HG03575 (cell line): ENCODE results near the gene UBL7.
"Not testable (repeated sequence)": the region's sequence is repeated elsewhere in the genome, so short reads cannot be mapped to it uniquely, and the experiment has no call there.

ENCODE experiments used
- ATAC-seq: cut with Tn5 transposase; IDR thresholded peaks from one replicate; pipeline ENCODE4 v1.9.1; 2021; ENCODE audit not compliant: unreplicated experiment, insufficient number of reproducible peaks, low FRiP score; ENCODE audit errors: extremely low read depth

The UBL7 gene

DNA sequence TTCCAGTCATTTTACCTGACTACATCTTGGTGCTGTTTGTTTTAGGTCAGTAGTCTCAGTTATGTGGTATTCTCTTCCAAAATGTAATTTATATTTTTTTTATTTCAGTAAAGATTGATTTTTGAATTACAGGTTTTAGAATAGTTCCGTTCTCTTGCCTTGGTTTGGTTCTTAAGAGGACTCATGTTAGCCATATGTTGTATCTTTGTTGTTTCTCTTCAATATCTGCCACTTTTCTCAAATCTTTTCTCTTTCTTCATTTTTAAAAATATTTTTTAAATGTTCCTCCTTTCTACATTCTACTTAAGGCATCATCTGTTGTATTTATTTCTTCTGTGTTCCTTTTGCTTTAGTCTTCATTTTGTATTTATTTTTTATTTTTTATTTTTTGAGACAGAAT lies 5.6 kb upstream of the UBL7 start:
- ATAC-seq, result no peak

DNA sequence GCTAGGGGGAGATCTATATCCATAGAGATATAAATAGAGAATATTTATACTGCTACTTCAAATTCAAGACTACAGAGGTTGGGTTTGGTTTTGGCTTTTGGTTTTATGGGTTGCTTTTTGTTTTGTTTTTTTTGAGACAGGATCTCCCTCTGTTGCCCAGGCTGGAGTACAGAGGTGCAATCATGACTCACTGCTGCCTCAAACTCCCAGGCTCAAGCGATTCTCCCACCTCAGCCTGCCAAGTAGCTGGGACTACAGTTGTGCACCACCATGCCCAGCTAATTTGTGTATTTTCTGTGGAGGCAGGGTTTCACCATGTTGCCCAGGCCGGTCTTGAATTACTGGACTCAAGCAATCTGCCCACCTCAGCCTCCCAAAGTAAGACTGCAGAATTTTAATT lies 3.9 kb upstream of the UBL7 start:
- no peak for ATAC-seq

DNA sequence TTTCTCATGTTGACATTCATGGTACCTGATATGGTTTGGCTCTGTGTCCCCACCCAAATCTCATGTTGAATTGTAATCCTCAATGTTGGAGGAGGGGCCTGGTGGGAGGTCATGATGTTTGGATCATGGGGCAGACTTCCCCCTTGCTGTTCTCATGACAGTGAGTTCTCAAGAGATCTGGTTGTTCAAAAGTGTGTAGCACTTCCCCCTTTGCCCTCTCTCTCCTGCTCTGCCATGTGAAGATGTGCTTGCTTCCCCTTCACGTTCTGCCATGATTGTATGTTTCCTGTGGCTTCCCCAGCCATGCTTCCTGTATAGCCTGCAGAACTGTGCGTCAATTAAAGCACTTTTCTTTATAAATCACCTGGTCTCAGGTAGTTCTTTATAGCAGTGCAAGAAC lies 3.3 kb upstream of the UBL7 start:
- no peak for ATAC-seq

DNA sequence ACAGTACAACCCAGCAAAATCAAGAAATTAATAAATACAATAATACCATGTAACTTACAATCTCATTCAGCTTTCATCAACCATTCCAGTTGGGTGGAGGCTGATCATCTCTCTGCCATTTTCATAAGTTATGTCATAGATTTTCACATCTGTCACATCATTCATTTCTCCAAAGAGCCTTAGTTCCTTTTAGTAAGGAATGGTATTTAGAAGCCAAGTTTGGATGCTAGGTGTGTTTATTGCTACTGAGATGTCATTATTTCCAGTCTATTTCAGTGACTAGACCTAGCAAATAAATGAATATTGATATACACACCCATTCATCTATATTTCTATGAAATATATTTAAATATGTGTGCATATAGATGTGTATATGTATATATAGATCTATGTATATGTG lies 2.7 kb upstream of the UBL7 start:
- no peak for ATAC-seq

DNA sequence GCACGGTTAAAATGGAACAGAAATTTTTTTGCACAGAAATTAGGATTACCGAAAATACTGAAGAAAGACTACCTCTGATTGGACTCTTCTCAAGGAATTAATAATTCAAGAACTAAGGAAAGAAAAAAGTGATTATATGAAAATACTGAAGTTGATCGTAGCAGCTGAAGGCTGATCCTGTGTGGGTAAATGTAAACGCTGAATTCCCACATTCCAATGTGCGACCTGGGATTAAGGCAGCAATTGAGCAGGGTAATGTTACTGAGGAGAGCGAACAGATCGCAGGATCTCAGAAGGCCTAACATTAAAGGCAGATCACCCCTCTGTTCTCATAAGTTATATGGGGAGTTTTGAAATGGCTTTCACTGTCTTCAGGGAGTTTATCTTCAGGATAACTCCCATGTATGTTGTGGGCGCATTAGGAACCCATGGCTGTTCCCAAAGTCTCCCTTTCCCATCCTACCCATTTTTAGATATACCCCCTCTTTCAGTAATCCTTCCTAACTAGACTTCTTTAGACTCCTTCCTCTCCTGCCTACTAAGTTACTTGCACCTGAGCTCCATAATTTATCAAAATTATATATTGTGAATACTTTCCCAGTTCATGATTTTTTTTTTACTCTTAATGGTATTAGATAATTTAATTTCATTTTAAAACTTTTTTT lies 1.0 kb upstream of the UBL7 start:
- no peak for ATAC-seq

DNA sequence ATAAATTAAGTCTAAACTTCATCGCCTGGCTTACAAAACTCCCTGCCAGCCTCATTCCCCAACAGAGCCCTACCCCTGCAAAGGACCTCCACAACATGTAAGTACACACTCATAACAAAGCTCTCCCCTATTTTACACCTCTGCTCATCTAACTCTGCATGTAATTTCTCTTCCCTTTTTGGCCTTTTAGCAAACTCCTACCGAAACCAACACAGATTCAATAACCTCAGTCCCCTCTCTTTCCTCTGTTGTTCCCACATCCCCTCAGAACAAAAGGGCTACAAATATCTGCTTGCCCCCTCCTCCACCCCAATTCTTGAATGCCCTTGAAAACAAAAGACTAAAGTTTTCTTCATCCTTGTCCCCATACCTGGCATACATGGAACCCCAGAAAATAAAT lies 662 bp downstream of the UBL7 start:
- no peak for ATAC-seq

DNA sequence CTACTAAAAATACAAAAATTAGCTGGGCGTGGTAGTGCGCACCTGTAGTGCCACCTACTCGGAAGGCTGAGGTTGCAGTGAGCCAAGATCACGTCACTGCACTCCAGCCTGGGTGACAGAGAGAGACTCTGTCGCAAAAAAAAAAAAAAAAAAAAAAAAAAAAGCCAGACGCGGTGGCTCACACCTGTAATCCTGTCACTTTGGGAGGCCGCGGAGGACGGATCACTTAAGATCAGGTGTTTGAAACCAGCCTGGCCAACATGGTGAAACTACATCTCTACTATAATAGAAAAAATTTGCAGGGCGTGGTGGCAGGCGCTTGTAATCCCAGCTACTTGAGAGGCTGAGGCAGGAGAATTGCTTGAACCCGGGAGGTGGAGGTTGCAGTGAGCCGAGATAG lies 1.2 kb downstream of the UBL7 start:
- ATAC-seq, result not testable (repeated sequence)

DNA sequence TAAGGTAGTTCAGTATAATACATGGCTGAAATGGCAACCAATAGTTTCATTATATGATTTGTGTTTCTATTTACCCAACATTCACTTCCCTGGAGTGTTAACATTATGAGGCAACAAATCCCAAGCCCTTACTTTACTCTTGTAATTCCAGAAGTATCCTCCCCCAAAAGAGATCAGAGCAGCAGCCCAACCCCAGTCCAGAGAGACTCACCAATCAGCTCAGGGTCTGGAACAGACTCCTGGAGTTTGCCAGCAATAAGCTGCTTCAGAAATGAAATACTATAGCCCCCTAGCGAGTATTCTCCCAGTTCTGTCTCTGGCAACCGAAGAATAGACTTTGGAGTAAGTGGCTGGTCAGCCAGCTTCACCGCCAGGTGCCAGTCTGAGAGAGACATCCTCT lies 2.5 kb downstream of the UBL7 start:
- no peak for ATAC-seq

DNA sequence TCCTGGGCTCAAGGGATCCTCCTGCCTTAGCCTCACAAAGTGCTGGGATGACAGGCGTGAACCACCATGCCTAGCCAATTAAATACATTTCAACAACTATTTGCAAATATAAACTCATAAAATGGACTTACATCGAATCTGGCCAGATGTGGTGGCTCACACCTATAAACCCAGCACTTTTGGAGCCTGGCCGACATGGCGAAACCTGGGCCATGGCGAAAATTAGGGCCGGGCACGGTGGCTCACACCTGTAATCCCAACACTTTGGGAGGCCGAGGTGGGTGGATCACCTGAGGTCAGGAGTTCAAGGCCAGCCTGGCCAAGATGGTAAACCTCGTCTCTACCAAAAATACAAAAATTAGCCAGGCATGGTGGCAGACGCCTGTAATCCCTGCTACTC lies 3.9 kb downstream of the UBL7 start:
- not testable (repeated sequence) for ATAC-seq

DNA sequence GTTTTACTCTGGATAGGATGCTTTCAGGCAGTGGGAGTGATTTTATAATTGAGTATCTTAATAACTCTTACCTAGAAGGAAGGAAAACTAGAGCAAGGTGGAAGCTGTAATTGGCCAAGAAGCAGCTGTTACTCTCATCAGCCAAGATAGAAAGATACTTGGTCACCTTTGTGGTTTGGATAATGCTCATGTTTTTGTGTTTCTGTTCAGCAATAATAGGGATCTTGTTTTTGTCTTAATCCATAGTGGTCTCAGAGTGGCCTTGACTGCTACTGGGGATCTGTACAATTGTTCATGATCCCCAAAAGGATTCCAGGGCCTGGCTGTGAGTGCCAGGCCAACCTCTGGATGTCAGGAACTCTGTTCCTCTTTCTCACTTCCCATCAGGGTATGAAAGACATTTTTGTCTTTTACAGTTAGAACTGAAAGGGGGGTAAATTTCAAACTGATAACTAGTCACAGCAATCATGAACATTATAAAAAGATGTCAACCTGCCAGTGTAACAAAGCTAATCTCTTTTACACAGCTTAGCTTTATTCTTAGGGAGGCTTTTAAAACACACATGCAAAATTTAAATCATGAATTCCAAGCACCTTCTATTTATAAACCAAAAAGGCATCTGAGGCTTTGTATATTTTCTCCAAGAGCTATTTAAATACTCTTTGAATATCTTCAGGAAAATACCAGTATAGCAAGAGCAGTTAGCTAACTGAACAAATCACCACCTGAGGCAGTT lies 6.0 kb downstream of the UBL7 start:
- no peak for ATAC-seq

DNA sequence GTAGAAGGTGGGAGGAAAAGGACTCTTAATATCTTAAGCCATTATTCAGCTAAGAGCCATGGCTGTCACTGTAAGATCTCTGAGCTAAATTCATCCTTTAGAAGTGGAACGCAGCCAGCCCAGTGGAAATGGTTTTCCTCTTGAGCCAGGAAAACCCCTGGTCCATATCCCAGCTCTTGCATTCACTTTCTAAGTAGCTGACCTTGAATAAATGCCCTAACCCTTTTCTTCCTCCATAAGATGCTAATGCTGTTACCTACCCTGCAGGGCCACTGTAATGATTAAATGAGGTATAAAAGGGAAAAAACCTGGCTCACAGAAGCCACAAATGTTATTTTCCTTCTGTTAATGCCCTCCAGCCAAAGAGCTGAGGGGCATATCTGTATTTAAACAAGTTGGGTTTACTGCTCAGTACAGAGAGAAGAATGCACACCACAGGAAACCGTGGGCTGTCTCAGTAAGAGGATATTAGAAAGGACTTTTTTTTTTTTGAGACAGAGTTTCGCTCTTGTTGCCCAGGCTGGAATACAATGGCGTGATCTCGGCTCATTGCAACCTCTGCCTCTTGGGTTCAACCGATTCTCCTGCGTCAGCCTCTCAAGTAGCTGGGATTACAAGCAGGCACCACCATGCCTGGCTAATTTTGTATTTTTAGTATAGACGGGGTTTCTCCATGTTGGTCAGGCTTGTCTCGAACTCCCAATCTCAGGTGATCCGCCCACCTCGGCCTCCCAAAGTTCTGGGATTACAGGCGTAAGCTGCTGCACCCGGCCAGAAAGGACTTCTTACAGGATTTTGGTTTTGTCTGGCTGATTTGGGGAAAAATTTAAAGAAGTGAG lies 6.8 kb downstream of the UBL7 start:
- no peak for ATAC-seq

DNA sequence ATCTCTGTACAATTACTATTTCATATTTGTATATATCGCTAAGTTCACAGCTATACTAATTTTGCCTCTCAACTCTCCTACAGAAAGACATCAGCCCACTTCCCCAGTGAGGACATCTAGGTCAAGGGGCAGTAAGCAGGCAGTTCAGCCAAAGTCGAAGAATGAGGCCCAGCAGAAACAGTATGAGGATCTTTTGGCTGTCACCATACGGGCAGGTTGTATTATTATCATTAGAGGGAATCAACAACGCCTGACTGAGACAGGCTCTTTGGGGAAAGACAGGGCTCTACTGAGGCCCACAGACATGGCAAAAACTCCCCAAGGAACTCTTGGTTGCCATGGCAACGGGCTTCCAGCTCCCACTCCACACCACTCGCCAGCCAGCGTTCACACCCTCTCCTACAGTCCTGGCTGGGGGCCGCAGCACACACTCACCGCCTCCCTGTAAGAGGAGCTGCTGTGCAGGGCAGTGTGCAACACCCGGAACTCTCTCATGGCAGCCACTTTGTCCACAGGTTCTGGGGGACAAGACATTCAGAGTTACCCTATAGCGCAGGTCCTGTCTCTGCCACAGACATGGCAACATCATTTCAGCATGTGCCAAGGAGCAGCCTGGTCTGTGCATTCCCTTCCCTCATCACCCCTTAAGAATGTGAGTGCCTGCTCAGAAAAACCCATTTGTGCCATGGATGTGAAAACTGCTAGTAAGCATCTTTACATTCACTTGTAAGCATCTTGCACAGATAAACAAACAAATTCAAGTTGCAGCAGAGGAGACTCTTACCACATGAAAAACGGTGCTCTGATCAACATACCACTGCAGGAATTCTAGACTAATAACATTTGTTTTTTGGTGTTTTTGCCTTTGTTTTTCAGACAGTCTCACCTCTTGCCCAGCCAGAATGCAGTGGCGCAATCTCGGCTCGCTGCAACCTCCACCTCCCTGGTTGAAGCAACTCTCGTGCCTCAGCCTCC lies 8.8 kb downstream of the UBL7 start:
- no peak for ATAC-seq

DNA sequence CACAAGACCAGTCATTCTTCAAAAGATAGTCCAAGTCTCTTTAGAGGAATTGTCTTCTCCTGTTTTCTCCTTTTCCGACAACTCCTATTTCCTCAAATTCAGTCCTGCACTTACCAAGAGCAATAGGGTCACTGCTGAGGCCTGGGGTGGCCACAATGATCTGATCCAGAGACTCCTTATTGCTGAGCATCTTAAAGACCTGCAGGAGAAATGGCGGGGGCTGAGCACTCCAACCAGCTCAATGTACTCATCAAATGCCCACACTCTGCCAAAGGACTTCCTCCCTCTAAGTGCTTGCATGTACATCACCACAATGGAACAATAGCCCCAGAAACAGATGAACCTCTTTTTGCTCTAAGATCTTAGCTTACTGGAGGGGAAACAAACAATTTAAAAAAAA lies 9.6 kb downstream of the UBL7 start:
- no peak for ATAC-seq

DNA sequence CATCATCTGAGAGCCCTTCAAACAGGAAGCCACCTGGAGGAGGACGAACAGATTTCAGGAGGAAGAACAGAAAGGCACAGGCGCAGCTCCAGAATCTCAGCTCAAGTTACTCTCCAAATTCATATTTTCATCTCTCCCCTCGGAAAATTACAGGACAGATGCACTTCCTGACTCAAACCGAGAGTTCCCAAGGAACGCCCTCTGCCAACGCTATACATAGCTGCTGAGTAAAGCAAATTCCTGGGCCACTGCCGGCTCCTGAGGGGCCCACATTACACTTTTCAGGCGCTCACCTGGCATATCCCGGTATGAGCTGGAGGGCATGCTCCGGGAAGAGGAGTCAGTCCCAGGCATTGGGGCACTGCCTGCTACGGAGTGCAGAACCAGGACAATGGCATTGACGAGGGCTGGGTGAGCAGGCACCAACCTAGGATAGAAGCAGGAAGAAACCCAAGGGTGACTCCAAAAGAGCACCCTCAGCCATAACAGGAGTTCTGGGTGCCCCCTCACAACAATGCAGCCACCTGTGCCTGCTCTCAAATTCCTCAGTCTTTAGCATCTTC lies 11.2 kb downstream of the UBL7 start:
- no peak for ATAC-seq

DNA sequence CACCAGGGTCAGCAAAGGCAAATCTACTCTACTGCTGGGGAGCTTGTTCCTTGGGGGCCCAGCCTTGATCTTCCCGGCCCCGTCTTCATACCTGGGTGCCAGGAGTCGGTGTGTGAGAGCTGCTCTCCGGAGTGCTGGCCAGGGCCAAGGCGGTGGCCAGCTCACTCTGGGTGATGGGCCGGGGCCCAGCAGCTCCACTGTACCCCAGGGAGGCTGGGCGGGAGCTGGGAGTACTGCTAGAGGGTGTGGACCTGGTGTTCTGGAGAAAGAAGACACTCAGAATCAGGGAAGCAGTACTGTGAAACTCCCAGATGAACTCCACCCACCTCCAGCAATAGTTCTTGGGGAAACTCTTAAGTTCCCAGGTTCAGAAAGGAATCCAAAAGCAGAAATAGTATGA lies 11.9 kb downstream of the UBL7 start:
- ATAC-seq, result no peak

DNA sequence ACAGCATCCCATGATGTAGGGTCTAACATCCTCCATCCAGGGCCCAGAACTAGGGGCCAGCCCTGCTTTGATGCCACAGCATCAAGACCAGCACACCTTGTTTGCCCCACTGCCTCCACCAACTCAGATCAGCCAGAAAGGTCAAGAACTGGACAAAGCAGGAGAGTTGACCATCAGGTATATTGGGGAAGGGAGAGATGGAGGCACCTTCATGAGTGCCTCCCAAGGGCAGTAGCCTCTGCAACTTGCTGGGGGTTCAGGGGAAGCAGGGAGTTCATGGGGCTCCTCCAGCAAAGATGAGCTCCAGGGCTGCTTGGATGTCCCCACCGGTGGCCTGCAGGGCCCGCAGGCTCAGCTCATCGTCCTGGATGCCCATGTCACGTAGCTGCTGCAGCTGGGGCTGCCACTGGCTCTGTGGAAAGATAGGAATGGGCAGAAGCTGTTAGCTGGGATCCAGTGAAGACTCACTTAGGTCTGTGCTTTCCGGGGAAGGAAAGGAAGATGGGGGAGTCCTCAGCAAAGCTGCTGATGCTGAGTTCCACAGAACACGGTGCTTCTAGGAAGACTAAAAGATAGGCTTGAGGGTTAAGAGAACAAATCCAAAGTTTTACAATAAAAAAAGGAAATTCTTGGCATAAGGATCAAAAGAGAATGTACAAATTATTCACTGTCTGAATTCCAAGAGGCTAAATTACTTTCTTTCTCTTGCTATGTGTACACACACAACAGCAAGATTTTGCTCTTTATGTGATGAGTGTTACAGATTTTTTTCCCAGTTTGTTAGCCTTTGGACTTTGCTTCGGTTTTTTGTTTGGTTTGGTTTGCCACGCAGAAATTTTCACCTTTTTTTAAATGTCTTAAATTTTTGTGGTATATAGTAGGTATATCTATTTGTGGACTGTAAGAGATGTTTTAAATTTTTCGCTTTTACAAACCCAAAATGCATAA lies 14.9 kb downstream of the UBL7 start:
- ATAC-seq, result no peak

DNA sequence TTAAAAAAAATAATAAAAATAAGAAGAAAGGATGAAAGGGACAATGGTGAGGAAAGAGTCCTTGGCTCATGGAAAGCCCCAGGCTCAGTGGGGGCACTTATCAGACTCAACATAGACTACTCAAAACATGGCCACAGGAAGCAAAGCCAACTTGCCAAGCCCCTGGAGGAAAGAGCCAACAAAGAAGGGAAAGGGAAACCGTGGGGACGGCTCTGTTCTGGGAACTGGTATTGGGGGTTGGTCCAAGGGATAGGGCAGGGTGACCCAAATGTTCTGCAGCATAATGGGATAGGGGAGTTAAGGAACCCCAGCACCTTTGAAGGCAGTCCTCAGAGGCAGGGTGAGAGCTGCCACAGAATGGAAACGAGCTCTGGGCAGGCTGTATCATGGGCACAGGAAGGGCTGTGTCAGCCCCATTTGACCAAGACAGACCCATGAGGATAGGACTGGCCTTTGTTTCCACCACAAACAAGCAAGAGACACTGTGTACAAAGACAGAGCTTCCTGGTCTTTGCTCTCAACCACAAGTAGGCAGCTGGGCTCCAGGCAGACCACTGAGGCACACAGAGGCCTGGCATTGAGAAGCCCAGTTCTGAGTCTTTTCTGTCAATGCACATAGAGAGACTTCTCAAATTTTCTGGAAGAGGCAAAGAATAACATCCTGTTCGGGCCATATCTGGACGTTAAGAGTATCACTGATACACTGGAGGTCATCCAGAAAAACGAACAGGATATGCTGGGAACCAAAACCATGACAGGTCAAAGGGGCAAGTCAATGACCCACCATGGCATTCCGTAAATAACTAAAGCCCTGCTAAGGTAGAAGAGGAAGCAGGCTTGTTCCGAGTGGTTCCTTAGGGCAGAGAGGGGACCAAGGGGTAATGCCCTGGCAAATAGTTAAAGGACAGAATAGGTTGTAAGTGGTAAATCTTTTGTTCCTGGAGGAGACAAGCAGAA lies 16.6 kb downstream of the UBL7 start:
- no peak for ATAC-seq
